Fibroblast of lung (primary cell): ENCODE results near the gene ALDH1L1. TPM values are rescaled to one million over a fixed set of nuclear protein-coding genes. Genes with fewer than 3 reads are reported as not detected.

Source experiments
- DNase-seq, 2 donors: peaks; one replicate each; pipeline versions ENCODE4 v3.0.0 to v3.0.0-alpha.2; 2010; ENCODE audit warnings: low read depth in 2 of 2
- H2AFZ ChIP-seq: 2 replicates; pipeline ENCODE4 v1.5.1; 2012; ENCODE audit warnings: low read length, control low read depth, inconsistent platforms
- H3K27ac ChIP-seq: 2 replicates; pipeline ENCODE4 v1.5.1; 2011; ENCODE audit warnings: low read length, control low read depth; ENCODE audit not compliant: insufficient read depth
- H3K27me3 ChIP-seq: 2 replicates; pipeline ENCODE4 v1.5.1; 2011; ENCODE audit warnings: mild to moderate bottlenecking, low read length; ENCODE audit not compliant: control insufficient read depth, insufficient read depth
- H3K36me3 ChIP-seq: 2 replicates; pipeline ENCODE4 v1.5.1; 2011; ENCODE audit warnings: low read length; ENCODE audit not compliant: control insufficient read depth, insufficient read depth
- H3K4me1 ChIP-seq: 2 replicates; pipeline ENCODE4 v1.5.1; 2011; ENCODE audit warnings: low read length; ENCODE audit not compliant: control insufficient read depth, insufficient read depth; ENCODE audit errors: extremely low read depth
- H3K4me2 ChIP-seq: 2 replicates; pipeline ENCODE4 v1.5.1; 2011; ENCODE audit warnings: low read length, control low read depth; ENCODE audit not compliant: insufficient read depth; ENCODE audit errors: extremely low read depth
- H3K4me3 ChIP-seq, 4 experiments: fragments of 200-600 bp in 1 of 4; sonication (generic) in 1 of 4; replicated peaks in 1 of 4; 2 replicates each; pipeline ENCODE4 v1.5.1; 2011 to 2016; ENCODE audit warnings: low read length in 4 of 4, low read depth in 3 of 4, mild to moderate bottlenecking in 3 of 4, control low read depth in 2 of 4, inconsistent platforms in 1 of 4, mixed read lengths in 1 of 4; ENCODE audit not compliant: insufficient read depth in 1 of 4; ENCODE audit errors: control extremely low read depth in 1 of 4
- H3K79me2 ChIP-seq: 2 replicates; pipeline ENCODE4 v1.5.1; 2012; ENCODE audit warnings: mild to moderate bottlenecking, low read length, inconsistent platforms; ENCODE audit not compliant: control insufficient read depth, insufficient read depth
- H3K9ac ChIP-seq: 2 replicates; pipeline ENCODE4 v1.5.1; 2011; ENCODE audit warnings: mild to moderate bottlenecking, low read length, control low read depth; ENCODE audit not compliant: insufficient read depth
- H3K9me3 ChIP-seq: 2 replicates; pipeline ENCODE4 v1.5.1; 2012; ENCODE audit warnings: low read depth, low read length; ENCODE audit not compliant: control insufficient read depth, insufficient read depth
- H4K20me1 ChIP-seq: 2 replicates; pipeline ENCODE4 v1.5.1; 2011; ENCODE audit warnings: low read length; ENCODE audit not compliant: control insufficient read depth, insufficient read depth; ENCODE audit errors: extremely low read depth
- EZH2 ChIP-seq: IDR thresholded peaks from 2 replicates; pipeline ENCODE4 v1.5.1; 2012; ENCODE audit warnings: low read length, control low read depth, mild to moderate bottlenecking; ENCODE audit errors: missing control alignments
- polyA plus RNA-seq, 2 donors: library from polyadenylated mRNA; depleted of rRNA in 1 of 2; stranded (reverse) in 1 of 2; unstranded in 1 of 2; fragments of >200 nt; gene quantifications; 2 replicates each; pipeline ENCODE4 v1.2.1, GENCODE V29; 2011 to 2012; ENCODE audit warnings: missing spikeins in 1 of 2
- total RNA-seq: library from RNA; depleted of rRNA; stranded (reverse); fragments of >200 nt; gene quantifications from 2 replicates; pipeline ENCODE4 v1.2.1, GENCODE V29; 2014
- TF ChIP-seq, protein P1 (sequence below), 2 donors: IDR thresholded peaks in 1 of 2; conservative IDR thresholded peaks in 1 of 2; 1 replicate in 1 of 2; 2 replicates in 1 of 2; pipeline ENCODE4 v1.5.1; 2011 to 2012; ENCODE audit warnings: low read length in 2 of 2, control low read depth in 1 of 2, inconsistent platforms in 1 of 2, low read depth in 1 of 2, mild to moderate bottlenecking in 1 of 2

ALDH1L1 gene
- total and polyA plus RNA-seq, 2 donors (not counting 1 experiment from before 2014, with no cell fraction given), result not detected

DNA sequence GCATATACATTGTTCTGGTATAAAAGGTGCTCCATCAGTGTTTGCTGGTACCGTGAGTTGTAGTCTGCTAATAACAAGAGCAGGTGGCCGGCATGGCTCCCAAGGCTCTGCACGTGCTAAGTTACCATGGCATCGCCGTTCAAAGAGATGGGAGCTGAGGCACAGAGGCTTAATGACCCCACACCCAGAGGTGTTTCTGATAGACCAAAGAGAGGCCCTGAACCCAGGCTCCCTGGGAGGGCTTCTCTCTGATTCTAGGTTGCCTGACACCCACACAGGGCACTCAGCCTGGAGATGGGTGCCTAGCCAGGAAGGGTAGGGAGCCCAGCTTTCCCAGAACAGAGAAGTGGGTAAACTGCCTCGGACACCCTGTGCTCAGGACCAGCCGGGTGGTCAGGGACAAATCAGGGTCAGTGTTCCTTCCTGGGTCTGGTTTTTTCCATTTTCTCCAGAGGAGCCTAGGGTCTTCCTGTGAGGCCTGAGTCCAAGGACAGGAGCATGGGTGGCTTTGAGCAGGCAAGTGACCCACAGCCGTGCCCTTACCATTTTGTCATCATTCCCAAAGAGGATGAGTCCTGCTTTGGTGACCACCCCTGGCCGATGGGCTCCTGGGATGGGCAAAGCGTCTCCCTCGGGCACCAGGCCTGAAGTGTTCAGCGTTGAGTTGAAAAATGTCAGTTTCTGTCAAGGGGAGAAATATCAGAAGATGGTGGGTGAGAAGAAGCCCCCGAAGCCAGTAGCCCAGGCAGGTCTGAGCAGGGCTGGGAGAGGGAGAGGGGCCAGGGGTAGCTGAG lies 27.3 kb downstream of the ALDH1L1 start:
- peaks cover 3% of the 10 kb centered on the region for H3K27me3 ChIP-seq
- no peaks in the 10 kb centered on the region for H3K9me3 ChIP-seq
- no peaks in the 10 kb centered on the region for H3K36me3 ChIP-seq
- TF ChIP-seq, protein P1, sequence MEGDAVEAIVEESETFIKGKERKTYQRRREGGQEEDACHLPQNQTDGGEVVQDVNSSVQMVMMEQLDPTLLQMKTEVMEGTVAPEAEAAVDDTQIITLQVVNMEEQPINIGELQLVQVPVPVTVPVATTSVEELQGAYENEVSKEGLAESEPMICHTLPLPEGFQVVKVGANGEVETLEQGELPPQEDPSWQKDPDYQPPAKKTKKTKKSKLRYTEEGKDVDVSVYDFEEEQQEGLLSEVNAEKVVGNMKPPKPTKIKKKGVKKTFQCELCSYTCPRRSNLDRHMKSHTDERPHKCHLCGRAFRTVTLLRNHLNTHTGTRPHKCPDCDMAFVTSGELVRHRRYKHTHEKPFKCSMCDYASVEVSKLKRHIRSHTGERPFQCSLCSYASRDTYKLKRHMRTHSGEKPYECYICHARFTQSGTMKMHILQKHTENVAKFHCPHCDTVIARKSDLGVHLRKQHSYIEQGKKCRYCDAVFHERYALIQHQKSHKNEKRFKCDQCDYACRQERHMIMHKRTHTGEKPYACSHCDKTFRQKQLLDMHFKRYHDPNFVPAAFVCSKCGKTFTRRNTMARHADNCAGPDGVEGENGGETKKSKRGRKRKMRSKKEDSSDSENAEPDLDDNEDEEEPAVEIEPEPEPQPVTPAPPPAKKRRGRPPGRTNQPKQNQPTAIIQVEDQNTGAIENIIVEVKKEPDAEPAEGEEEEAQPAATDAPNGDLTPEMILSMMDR (conservative IDR thresholded peaks at IDR 0.05 in 1 of 2, IDR thresholded peaks at IDR 0.05 in 1 of 2; ENCODE audit: low read depth in 1 of 2, low read length in 2 of 2), result no peak
- no peak for TF ChIP-seq EZH2
- no peak overlapping the region for H3K27ac ChIP-seq
- no peak overlapping the region for H2AFZ ChIP-seq
- H3K79me2 ChIP-seq, result no peaks in the 10 kb centered on the region
- H3K4me2 ChIP-seq, result no peak overlapping the region
- H3K4me3 ChIP-seq, result no peak overlapping the region
- H4K20me1 ChIP-seq, result no peaks in the 10 kb centered on the region
- H3K4me1 ChIP-seq, result no peaks in the 10 kb centered on the region
- no peak overlapping the region for H3K9ac ChIP-seq
- DNase-seq, result no peak

DNA sequence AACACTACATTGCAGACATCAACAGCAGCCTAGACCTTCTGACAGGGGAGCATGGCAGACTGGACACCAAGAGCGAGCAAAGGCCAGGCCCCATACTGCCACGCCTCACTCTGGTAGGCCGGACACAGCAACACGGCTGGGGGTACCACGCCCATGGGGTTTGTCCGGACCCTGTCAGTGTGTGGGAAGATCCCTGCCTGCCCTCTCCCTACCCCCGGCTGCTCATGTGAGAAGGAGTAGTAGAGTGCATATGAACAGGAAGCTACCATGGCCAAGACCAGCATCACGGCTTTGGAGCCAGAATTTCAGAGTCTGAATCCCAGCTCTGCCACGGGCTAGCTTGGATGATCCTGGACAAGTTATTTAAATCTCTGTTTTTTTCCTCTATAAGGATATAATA lies 27.9 kb downstream of the ALDH1L1 start:
- no peak overlapping the region for H2AFZ ChIP-seq
- H3K4me3 ChIP-seq, result no peak overlapping the region
- H3K4me2 ChIP-seq, result no peak overlapping the region
- peaks cover 3% of the 10 kb centered on the region for H3K27me3 ChIP-seq
- no peak overlapping the region for H3K27ac ChIP-seq
- TF ChIP-seq EZH2, result no peak
- TF ChIP-seq, protein P1 (conservative IDR thresholded peaks at IDR 0.05 in 1 of 2, IDR thresholded peaks at IDR 0.05 in 1 of 2; ENCODE audit: low read depth in 1 of 2, low read length in 2 of 2), result no peak
- no peak for DNase-seq
- H3K4me1 ChIP-seq, result no peaks in the 10 kb centered on the region
- no peaks in the 10 kb centered on the region for H4K20me1 ChIP-seq
- no peaks in the 10 kb centered on the region for H3K79me2 ChIP-seq
- no peak overlapping the region for H3K9ac ChIP-seq
- H3K36me3 ChIP-seq, result no peaks in the 10 kb centered on the region
- no peaks in the 10 kb centered on the region for H3K9me3 ChIP-seq

DNA sequence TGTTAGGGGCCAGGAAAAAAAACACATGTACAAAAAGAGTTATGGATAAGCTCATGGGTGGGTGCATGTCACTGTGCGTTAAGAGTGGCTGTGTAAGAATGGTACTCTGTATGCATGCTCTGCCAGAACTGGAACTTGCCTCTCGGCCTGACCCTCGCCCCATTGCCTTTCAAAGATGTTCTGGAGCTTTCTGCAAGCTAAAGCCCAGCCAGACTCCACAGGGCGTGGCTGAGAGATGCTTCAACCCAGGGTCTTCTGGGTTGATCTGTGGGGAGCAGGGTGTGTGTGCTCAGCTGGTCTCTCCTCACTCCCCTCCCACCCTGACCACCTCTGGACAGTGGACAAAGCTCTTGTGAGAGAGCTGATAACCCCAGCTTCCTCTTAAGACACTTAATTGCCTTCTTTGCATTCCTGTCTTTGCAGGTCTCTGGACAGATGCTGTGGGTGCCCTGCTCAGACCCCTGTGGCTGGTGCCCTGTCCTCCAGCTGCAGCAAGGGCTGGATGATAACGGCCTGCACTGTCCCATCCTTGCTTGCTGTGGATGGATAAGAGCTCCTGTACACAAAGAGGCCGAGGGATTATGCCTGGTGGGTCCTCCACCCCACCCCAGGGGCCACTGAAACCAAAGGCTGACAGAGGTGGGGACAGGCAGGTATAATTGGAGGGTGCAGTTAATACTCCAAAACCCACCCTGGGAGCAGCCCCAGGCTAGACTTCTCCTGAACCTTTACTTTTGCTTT lies 28.7 kb downstream of the ALDH1L1 start:
- TF ChIP-seq, protein P1 (conservative IDR thresholded peaks at IDR 0.05 in 1 of 2, IDR thresholded peaks at IDR 0.05 in 1 of 2; ENCODE audit: low read depth in 1 of 2, low read length in 2 of 2), result no peak
- TF ChIP-seq EZH2, result no peak
- Histone ChIP-seq H3K4me1 (no peaks in the 10 kb centered on the region), H4K20me1 (no peaks in the 10 kb centered on the region), H3K27ac (no peak overlapping the region), H3K79me2 (no peaks in the 10 kb centered on the region), H3K4me3 (no peak overlapping the region), H3K9me3 (no peaks in the 10 kb centered on the region), H3K36me3 (no peaks in the 10 kb centered on the region), H3K4me2 (no peak overlapping the region), H3K27me3 (peaks cover 3% of the 10 kb centered on the region), H3K9ac (no peak overlapping the region), H2AFZ (no peak overlapping the region)
- no peak for DNase-seq
